Body of pancreas (tissue), 4 donors: ENCODE data around the gene DDIT3. TPM values are rescaled to one million over a fixed set of nuclear protein-coding genes. Genes with fewer than 3 reads are reported as not detected.

Experiments used
- ATAC-seq: fragments of 150-250 bp; one replicate; pipeline ENCODE4 v1.9.1; 2016
- DNase-seq, 4 donors: peaks; one replicate each; pipeline ENCODE4 v3.0.0-alpha.2; 2019
- H3K27ac ChIP-seq, 4 donors: fragments of 200-600 bp; sonication (generic); 1 replicate in 3 of 4; 2 replicates in 1 of 4; pipeline versions ENCODE4 v1.5.1 to v1.6.1; 2016 to 2019; ENCODE audit warnings: mild to moderate bottlenecking in 1 of 4, mixed read lengths in 1 of 4, moderate library complexity in 1 of 4
- H3K27me3 ChIP-seq, 2 donors: fragments of 200-600 bp; sonication (generic); one replicate each; pipeline ENCODE4 v1.6.0; 2016; ENCODE audit warnings: mild to moderate bottlenecking in 1 of 2
- H3K36me3 ChIP-seq, 2 donors: fragments of 200-600 bp; sonication (generic); replicated peaks in 1 of 2; 2 replicates each; pipeline ENCODE4 v1.5.1; 2016; ENCODE audit warnings: low read depth in 2 of 2; ENCODE audit not compliant: insufficient read depth in 1 of 2
- H3K4me1 ChIP-seq: fragments of 200-600 bp; sonication (generic); one replicate; pipeline ENCODE4 v1.6.0; 2016
- H3K4me3 ChIP-seq, 2 donors: fragments of 200-600 bp; sonication (generic); 1 replicate in 1 of 2; 2 replicates in 1 of 2; pipeline ENCODE4 v1.5.1; 2016 to 2019
- H3K9me3 ChIP-seq, 3 donors: fragments of 200-600 bp; sonication (generic); 1 replicate in 2 of 3; 2 replicates in 1 of 3; pipeline ENCODE4 v1.5.1; 2016
- POLR2A ChIP-seq, 3 donors: fragments of 450-650 bp; IDR thresholded peaks; one replicate each; pipeline ENCODE4 v1.6.1; 2016; ENCODE audit warnings: antibody characterized with exemption in 3 of 3, mild to moderate bottlenecking in 2 of 3
- WGBS, 2 donors: methylation state at CpG; one replicate each; pipeline ENCODE4 v1.1.5; 2017; 5-methylcytosine and 5-hydroxymethylcytosine counted together
- intact Hi-C: fragments of 100-400 bp; cut with DNase I; formaldehyde crosslinking; loops from one replicate; pipeline ENCODE4 v1.15.1; 2023
- total RNA-seq, 2 donors: library from RNA; depleted of rRNA; stranded (reverse); fragments of >200 nt; gene quantifications; one replicate each; pipeline ENCODE4 v1.1.0, GENCODE V29; 2016
- TF ChIP-seq, protein P1 (sequence below), 7 experiments: fragments of 450-650 bp in 4 of 7; fragments of 200-600 bp in 3 of 7; sonication (generic) in 3 of 7; IDR thresholded peaks; one replicate each; pipeline ENCODE4 v1.5.1; 2016 to 2019; ENCODE audit warnings: antibody characterized with exemption in 7 of 7

DDIT3 gene
- total RNA-seq, 2 donors from 2014 or later = 7.3 to 12.7 TPM

DNA sequence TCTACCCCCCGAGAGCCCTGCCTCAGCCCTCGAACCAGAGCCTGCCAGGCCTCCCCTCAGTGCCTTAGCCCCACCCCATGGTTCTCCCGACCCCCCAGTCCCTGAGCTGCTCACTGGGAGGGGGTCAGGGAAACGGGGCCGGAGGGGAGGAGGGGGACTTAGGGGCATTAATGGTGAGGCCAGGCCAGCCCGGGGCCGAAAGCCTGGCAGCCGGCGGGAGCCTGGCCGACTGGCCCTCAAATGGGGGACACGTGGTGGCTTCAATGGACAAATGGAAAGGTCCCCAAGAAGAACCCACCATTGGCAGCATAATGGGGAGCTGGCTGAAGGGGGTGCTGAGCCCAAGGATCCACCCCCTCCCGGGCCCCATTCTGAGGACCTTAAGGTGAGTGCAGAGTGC is 7.9 kb upstream of the DDIT3 start:
- Histone ChIP-seq H3K9me3 (no peaks in the 10 kb centered on the region), H3K36me3 (peaks cover 10 to 39% of the 10 kb centered on the region in 2 donors), H3K4me1 (peaks cover 27% of the 10 kb centered on the region), H3K4me3 (no peak overlapping the region), H3K27me3 (no peaks in the 10 kb centered on the region), H3K27ac (no peak overlapping the region)
- 90 to 91% methylated on average over 6 to 12 of the region's 12 CpGs for WGBS, 2 donors
- TF ChIP-seq, protein P1, sequence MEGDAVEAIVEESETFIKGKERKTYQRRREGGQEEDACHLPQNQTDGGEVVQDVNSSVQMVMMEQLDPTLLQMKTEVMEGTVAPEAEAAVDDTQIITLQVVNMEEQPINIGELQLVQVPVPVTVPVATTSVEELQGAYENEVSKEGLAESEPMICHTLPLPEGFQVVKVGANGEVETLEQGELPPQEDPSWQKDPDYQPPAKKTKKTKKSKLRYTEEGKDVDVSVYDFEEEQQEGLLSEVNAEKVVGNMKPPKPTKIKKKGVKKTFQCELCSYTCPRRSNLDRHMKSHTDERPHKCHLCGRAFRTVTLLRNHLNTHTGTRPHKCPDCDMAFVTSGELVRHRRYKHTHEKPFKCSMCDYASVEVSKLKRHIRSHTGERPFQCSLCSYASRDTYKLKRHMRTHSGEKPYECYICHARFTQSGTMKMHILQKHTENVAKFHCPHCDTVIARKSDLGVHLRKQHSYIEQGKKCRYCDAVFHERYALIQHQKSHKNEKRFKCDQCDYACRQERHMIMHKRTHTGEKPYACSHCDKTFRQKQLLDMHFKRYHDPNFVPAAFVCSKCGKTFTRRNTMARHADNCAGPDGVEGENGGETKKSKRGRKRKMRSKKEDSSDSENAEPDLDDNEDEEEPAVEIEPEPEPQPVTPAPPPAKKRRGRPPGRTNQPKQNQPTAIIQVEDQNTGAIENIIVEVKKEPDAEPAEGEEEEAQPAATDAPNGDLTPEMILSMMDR (IDR thresholded peaks at IDR 0.05) = no peak
- TF ChIP-seq POLR2A (IDR thresholded peaks at IDR 0.05) = no peak
- intact Hi-C loops = no loop called here
- DNase-seq (no peak), ATAC-seq (no peak)

DNA sequence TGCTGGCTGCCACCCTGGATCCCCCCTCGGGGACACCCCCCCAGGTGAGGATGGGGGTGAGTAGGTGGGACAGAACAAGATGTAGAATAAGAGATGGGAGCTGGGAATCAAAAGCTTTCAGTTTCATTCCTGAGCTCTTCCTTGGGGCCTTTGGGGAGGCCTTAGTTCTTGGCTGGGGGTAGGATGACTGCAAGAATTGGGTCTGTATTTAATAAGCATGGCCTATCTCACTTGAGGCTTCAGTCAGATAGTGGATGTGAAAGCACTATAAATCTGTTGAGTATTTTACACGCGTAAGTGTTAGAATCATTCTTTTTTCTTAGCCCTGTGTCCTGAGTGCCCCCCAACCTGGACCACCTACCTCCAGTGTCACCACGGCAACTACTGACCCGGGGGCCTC is 6.9 kb upstream of the DDIT3 start:
- TF ChIP-seq, protein P1 (IDR thresholded peaks at IDR 0.05) = no peak
- no peak for TF ChIP-seq POLR2A (IDR thresholded peaks at IDR 0.05)
- Histone ChIP-seq H3K4me1 (peaks cover 29% of the 10 kb centered on the region), H3K27me3 (no peaks in the 10 kb centered on the region), H3K27ac (no peak overlapping the region), H3K36me3 (peaks cover 4 to 29% of the 10 kb centered on the region in 2 donors), H3K9me3 (no peaks in the 10 kb centered on the region), H3K4me3 (no peak overlapping the region)
- ATAC-seq = no peak
- 66 to 82% methylated on average over 5 of the region's 5 CpGs for WGBS, 2 donors
- intact Hi-C loops = no loop called here
- DNase-seq = no peak

DNA sequence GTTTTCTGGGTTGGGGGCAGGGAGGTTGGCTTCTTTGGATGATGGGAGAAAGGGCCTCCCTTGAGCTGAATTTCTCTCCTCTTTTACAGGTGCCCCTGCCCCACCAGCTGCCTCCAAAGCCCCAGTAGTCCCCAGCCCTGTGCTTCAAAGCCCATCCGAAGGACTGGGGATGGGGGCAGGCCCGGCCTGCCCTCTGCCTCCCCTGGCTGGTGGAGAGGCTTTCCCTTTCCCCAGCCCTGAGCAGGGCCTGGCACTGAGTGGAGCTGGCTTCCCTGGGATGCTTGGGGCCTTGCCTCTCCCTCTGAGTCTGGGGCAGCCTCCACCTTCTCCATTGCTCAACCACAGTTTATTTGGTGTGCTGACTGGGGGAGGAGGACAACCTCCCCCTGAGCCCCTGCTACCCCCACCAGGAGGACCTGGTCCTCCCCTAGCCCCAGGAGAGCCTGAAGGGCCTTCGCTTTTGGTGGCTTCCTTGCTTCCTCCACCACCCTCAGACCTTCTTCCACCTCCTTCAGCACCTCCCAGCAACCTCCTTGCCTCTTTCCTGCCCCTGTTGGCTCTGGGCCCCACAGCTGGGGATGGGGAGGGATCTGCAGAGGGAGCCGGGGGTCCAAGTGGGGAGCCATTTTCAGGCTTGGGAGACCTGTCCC is 6.3 kb upstream of the DDIT3 start:
- ATAC-seq = no peak
- DNase-seq = no peak
- intact Hi-C loops = no loop called here
- no peak overlapping the region for H3K27ac ChIP-seq
- peaks cover 35% of the 10 kb centered on the region for H3K4me1 ChIP-seq
- no peak overlapping the region for H3K4me3 ChIP-seq
- no peaks in the 10 kb centered on the region for H3K9me3 ChIP-seq
- peaks cover 4 to 23% of the 10 kb centered on the region in 2 donors for H3K36me3 ChIP-seq
- no peaks in the 10 kb centered on the region for H3K27me3 ChIP-seq
- WGBS, 2 donors = 83 to 100% methylated on average over 1 to 4 of the region's 4 CpGs
- TF ChIP-seq, protein P1 (IDR thresholded peaks at IDR 0.05) = no peak

DNA sequence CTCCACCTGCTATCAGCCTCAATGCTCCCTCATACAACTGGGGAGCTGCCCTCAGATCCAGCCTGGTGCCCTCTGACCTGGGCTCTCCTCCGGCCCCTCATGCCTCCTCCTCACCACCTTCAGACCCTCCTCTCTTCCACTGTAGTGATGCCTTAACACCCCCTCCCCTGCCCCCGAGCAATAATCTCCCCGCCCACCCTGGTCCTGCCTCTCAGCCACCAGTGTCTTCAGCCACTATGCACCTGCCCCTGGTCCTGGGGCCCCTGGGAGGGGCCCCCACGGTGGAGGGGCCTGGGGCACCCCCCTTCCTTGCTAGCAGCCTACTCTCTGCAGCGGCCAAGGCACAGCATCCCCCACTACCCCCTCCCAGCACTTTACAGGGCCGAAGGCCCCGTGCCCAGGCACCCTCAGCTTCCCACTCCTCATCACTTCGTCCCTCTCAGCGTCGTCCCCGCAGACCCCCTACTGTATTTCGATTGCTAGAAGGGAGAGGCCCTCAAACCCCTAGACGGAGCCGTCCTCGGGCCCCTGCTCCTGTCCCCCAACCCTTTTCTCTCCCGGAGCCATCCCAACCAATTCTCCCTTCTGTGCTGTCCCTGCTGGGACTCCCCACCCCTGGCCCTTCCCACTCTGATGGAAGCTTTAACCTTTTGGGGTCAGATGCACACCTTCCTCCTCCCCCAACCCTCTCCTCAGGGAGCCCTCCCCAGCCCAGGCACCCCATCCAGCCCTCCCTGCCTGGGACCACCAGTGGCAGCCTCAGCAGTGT is 5.5 kb upstream of the DDIT3 start:
- ATAC-seq (no peak), DNase-seq (no peak)
- Histone ChIP-seq H3K4me1 (peaks cover 43% of the 10 kb centered on the region), H3K27me3 (no peaks in the 10 kb centered on the region), H3K4me3 (no peak overlapping the region), H3K27ac (no peak overlapping the region), H3K9me3 (no peaks in the 10 kb centered on the region), H3K36me3 (peaks cover 4 to 20% of the 10 kb centered on the region in 2 donors)
- TF ChIP-seq, protein P1 (IDR thresholded peaks at IDR 0.05) = no peak
- no peak for TF ChIP-seq POLR2A (IDR thresholded peaks at IDR 0.05)
- intact Hi-C loops = no loop called here
- WGBS, 2 donors = 76 to 84% methylated on average over 16 of the region's 16 CpGs
